MM.1S (cell line): ENCODE results near the gene NR6A1.

Source experiments
- DNase-seq: peaks from one replicate; pipeline ENCODE4 v3.0.0-alpha.2; 2015
- H2AFZ ChIP-seq: fragments of 300-600 bp; sonication (generic); 2 replicates; pipeline ENCODE4 v1.6.0; 2016; ENCODE audit warnings: antibody characterized with exemption, low read length
- H3F3A ChIP-seq: fragments of 300-600 bp; sonication (generic); 2 replicates; pipeline ENCODE4 v1.6.1; 2016; ENCODE audit warnings: mild to moderate bottlenecking, antibody characterized with exemption, low read length, moderate library complexity, mixed read lengths; ENCODE audit not compliant: insufficient read depth
- H3K27ac ChIP-seq: fragments of 300-600 bp; sonication (generic); 2 replicates; pipeline ENCODE4 v1.5.1; 2016; ENCODE audit warnings: mild to moderate bottlenecking, low read length
- H3K27me3 ChIP-seq: fragments of 300-600 bp; sonication (generic); replicated peaks from 2 replicates; pipeline ENCODE4 v1.6.0; 2016; ENCODE audit warnings: low read length; ENCODE audit not compliant: insufficient read depth
- H3K36me3 ChIP-seq: fragments of 300-600 bp; sonication (generic); replicated peaks from 2 replicates; pipeline ENCODE4 v1.6.1; 2016; ENCODE audit warnings: mild to moderate bottlenecking, low read length, mixed read lengths; ENCODE audit not compliant: insufficient read depth
- H3K4me1 ChIP-seq: fragments of 300-600 bp; sonication (generic); 2 replicates; pipeline ENCODE4 v1.6.1; 2016; ENCODE audit warnings: low read length, mixed read lengths
- H3K4me2 ChIP-seq: fragments of 300-600 bp; sonication (generic); 2 replicates; pipeline ENCODE4 v1.6.0; 2016; ENCODE audit warnings: low read depth, low read length
- H3K4me3 ChIP-seq: fragments of 300-600 bp; sonication (generic); 2 replicates; pipeline ENCODE4 v1.5.1; 2016; ENCODE audit warnings: low read length, mixed read lengths
- H3K79me2 ChIP-seq: fragments of 300-600 bp; sonication (generic); 2 replicates; pipeline ENCODE4 v1.6.1; 2016; ENCODE audit warnings: mixed run types, low read length, mixed read lengths
- H3K9ac ChIP-seq: fragments of 300-600 bp; sonication (generic); 2 replicates; pipeline ENCODE4 v1.6.1; 2016; ENCODE audit warnings: low read length, mixed read lengths
- H3K9me2 ChIP-seq: fragments of 300-600 bp; sonication (generic); replicated peaks from 2 replicates; pipeline ENCODE4 v1.6.1; 2016; ENCODE audit warnings: mild to moderate bottlenecking, low read length, mixed read lengths; ENCODE audit not compliant: insufficient read depth
- H3K9me3 ChIP-seq: fragments of 300-600 bp; sonication (generic); replicated peaks from 2 replicates; pipeline ENCODE4 v1.6.1; 2016; ENCODE audit warnings: mild to moderate bottlenecking, low read length, mixed read lengths; ENCODE audit not compliant: insufficient read depth
- H4K20me1 ChIP-seq: fragments of 300-600 bp; sonication (generic); 2 replicates; pipeline ENCODE4 v1.6.1; 2016; ENCODE audit warnings: mild to moderate bottlenecking, low read length, moderate library complexity, mixed read lengths; ENCODE audit not compliant: insufficient read depth
- CTCF ChIP-seq: fragments of 300-600 bp; sonication (generic); IDR thresholded peaks from 2 replicates; pipeline ENCODE4 v1.5.1; 2016; ENCODE audit warnings: antibody characterized with exemption, low read length, mixed read lengths
- EZH2 ChIP-seq: fragments of 300-600 bp; sonication (generic); optimal IDR thresholded peaks from 2 replicates; pipeline ENCODE3; 2017; ENCODE audit warnings: low read depth, mild to moderate bottlenecking, antibody characterized with exemption, low read length, mixed read lengths
- EZH2phosphoT487 ChIP-seq: fragments of 300-600 bp; sonication (generic); IDR thresholded peaks from 2 replicates; pipeline ENCODE4 v1.6.1; 2018; ENCODE audit warnings: antibody characterized with exemption, low read length

The NR6A1 gene

DNA sequence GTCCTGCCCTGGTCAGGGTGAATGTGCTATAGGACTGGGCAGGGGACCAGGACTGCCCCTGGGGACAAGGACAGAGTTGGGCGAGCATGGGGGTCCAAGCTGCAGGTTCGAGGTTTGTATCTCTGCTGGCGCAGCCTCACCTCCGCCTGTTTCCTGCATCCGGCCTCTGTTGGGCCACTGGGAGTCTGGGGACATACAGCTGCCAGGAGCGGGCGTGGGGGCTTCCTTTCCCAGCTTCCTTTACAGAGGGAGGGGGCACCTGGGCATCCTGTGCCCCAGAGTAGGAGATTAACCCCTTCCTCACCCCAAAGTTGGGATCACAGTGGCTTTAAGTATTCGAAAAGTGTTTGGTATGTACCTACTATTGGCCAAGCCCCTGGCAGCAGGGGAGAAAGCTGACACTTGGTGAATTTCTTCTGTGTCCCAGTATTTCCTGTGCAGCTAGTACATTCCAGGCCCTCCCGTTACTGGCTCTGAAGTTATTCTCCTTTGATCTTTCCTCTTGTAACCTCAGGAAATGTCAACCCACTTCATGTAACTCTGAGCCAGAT lies 24.8 kb upstream of the NR6A1 start:
- H3K9me3 ChIP-seq: no peaks in the 10 kb centered on the region
- DNase-seq: no peak
- H3K4me2 ChIP-seq: no peak overlapping the region
- no peaks in the 10 kb centered on the region for H3K36me3 ChIP-seq
- no peak overlapping the region for H3K9ac ChIP-seq
- no peaks in the 10 kb centered on the region for H3K27me3 ChIP-seq
- H3K9me2 ChIP-seq: no peaks in the 10 kb centered on the region
- H3F3A ChIP-seq: no peaks in the 10 kb centered on the region
- H4K20me1 ChIP-seq: no peaks in the 10 kb centered on the region
- TF ChIP-seq EZH2 (no peak), CTCF (no peak), EZH2phosphoT487 (no peak)
- H3K79me2 ChIP-seq: no peaks in the 10 kb centered on the region
- no peak overlapping the region for H3K27ac ChIP-seq
- H3K4me1 ChIP-seq: no peaks in the 10 kb centered on the region
- H3K4me3 ChIP-seq: no peak overlapping the region
- H2AFZ ChIP-seq: no peak overlapping the region

GRCh38 chr9:124794902-124795491 lies 23.9 kb upstream of the NR6A1 start:
- H3K4me1 ChIP-seq: no peaks in the 10 kb centered on the region
- H3K79me2 ChIP-seq: no peaks in the 10 kb centered on the region
- H3K4me2 ChIP-seq: no peak overlapping the region
- no peaks in the 10 kb centered on the region for H3K36me3 ChIP-seq
- H4K20me1 ChIP-seq: no peaks in the 10 kb centered on the region
- H3K27ac ChIP-seq: no peak overlapping the region
- H3F3A ChIP-seq: no peaks in the 10 kb centered on the region
- no peaks in the 10 kb centered on the region for H3K27me3 ChIP-seq
- no peak overlapping the region for H2AFZ ChIP-seq
- no peaks in the 10 kb centered on the region for H3K9me2 ChIP-seq
- no peak for DNase-seq
- H3K9me3 ChIP-seq: no peaks in the 10 kb centered on the region
- TF ChIP-seq EZH2phosphoT487: no peak
- TF ChIP-seq CTCF: no peak
- no peak for TF ChIP-seq EZH2
- H3K9ac ChIP-seq: no peak overlapping the region
- no peak overlapping the region for H3K4me3 ChIP-seq

- no peaks in the 10 kb centered on the region for H3K4me1 ChIP-seq
- no peaks in the 10 kb centered on the region for H4K20me1 ChIP-seq
- no peaks in the 10 kb centered on the region for H3K9me3 ChIP-seq
- no peak overlapping the region for H3K9ac ChIP-seq
- H3K27me3 ChIP-seq: 0 out of 2 replicates have a peak, but pooled peaks cover 4% of the 10 kb centered on the region
- no peaks in the 10 kb centered on the region for H3F3A ChIP-seq
- no peak overlapping the region for H3K4me3 ChIP-seq
- no peaks in the 10 kb centered on the region for H3K9me2 ChIP-seq
- no peak overlapping the region for H3K27ac ChIP-seq
- no peak overlapping the region for H3K4me2 ChIP-seq
- no peak for DNase-seq
- H3K36me3 ChIP-seq: no peaks in the 10 kb centered on the region
- no peak for TF ChIP-seq CTCF
- TF ChIP-seq EZH2: no peak
- no peak for TF ChIP-seq EZH2phosphoT487
- H2AFZ ChIP-seq: no peak overlapping the region
- no peaks in the 10 kb centered on the region for H3K79me2 ChIP-seq
Measured at GRCh38 chr9:124793015-124793541, 22.0 kb upstream of the NR6A1 start.
